ENCODE measurements around the gene STAP2. TPM values are rescaled to one million over a fixed set of nuclear protein-coding genes. Genes with fewer than 3 reads are reported as not detected.

Gene STAP2
- total RNA-seq (2014; rRNA removed): 1.1 and 2.9 TPM in 2 replicates
- 3.8 TPM for polyA plus RNA-seq (2012)

GRCh38 chr19:4338441-4339355, at the start of gene STAP2:
Gene STAP2, minus strand, starts transcription at chr19:4338827. Its CDS starts 74 bp downstream, at chr19:4338753.
- no peak for DNase-seq (ENCODE audit: low read depth)

GRCh38 chr19:4386041-4386782, 47.6 kb upstream of the STAP2 start:
- peak; percentile 91 for DNase-seq (ENCODE audit: low read depth)

- DNase-seq (ENCODE audit: low read depth): no peak
Observed at GRCh38 chr19:4385291-4386040, 46.8 kb upstream of the STAP2 start.

- DNase-seq (ENCODE audit: low read depth): no peak
Observed at GRCh38 chr19:4380254-4380727, 41.7 kb upstream of the STAP2 start.

GRCh38 chr19:4379383-4380253, 41.0 kb upstream of the STAP2 start:
- peak; percentile 99 for DNase-seq (ENCODE audit: low read depth)

GRCh38 chr19:4378886-4379285, 40.3 kb upstream of the STAP2 start:
- DNase-seq (ENCODE audit: low read depth): no peak

- peak; percentile 85 for DNase-seq (ENCODE audit: low read depth)
Observed at GRCh38 chr19:4376991-4377781, 38.6 kb upstream of the STAP2 start.

GRCh38 chr19:4376671-4376990, 38.0 kb upstream of the STAP2 start:
- no peak for DNase-seq (ENCODE audit: low read depth)

GRCh38 chr19:4376028-4376670, 37.5 kb upstream of the STAP2 start:
- no peak for DNase-seq (ENCODE audit: low read depth)

- peak; percentile 89 for DNase-seq (ENCODE audit: low read depth)
Observed at GRCh38 chr19:4375164-4376027, 36.8 kb upstream of the STAP2 start.

- peak; percentile 95 for DNase-seq (ENCODE audit: low read depth)
Observed at GRCh38 chr19:4374498-4375163, 36.0 kb upstream of the STAP2 start.

GRCh38 chr19:4373601-4374497, 35.2 kb upstream of the STAP2 start:
- DNase-seq (ENCODE audit: low read depth): no peak

GRCh38 chr19:4373013-4373367, 34.4 kb upstream of the STAP2 start:
- no peak for DNase-seq (ENCODE audit: low read depth)

- no peak for DNase-seq (ENCODE audit: low read depth)
Observed at GRCh38 chr19:4372165-4373012, 33.8 kb upstream of the STAP2 start.

GRCh38 chr19:4371247-4372164, 32.9 kb upstream of the STAP2 start:
- DNase-seq (ENCODE audit: low read depth): peak; percentile 90
